Aorta (tissue), 5 donors: Measurements from ENCODE around the gene CTIF. TPM values are rescaled to one million over a fixed set of nuclear protein-coding genes. Genes with fewer than 3 reads are reported as not detected.

ENCODE experiments used
- ATAC-seq: fragments of 200-7000 bp; cut with Tn5 transposase; one replicate; pipeline ENCODE4 v1.9.1; 2022; ENCODE audit warnings: moderate library complexity; ENCODE audit not compliant: low FRiP score
- DNase-seq, 2 donors: peaks; one replicate each; pipeline ENCODE4 v3.0.0-alpha.2; 2020
- H3K27ac ChIP-seq, 2 donors: one replicate each; pipeline ENCODE4 v1.5.1; 2013; ENCODE audit warnings: low read length in 2 of 2, mild to moderate bottlenecking in 2 of 2, moderate library complexity in 2 of 2, control low read depth in 1 of 2, inconsistent platforms in 1 of 2, low read depth in 1 of 2
- H3K27me3 ChIP-seq, 2 donors: one replicate each; pipeline ENCODE4 v1.6.1; 2013; ENCODE audit warnings: control low read depth in 1 of 2, low read length in 1 of 2, mild to moderate bottlenecking in 1 of 2, moderate library complexity in 1 of 2; ENCODE audit not compliant: insufficient read depth in 2 of 2, control insufficient read depth in 1 of 2
- H3K36me3 ChIP-seq, 2 donors: one replicate each; pipeline ENCODE4 v1.6.1; 2013; ENCODE audit warnings: control low read depth in 1 of 2, low read length in 1 of 2, mild to moderate bottlenecking in 1 of 2; ENCODE audit not compliant: insufficient read depth in 2 of 2, control insufficient read depth in 1 of 2
- H3K4me1 ChIP-seq, 2 donors: one replicate each; pipeline ENCODE4 v1.6.1; 2013; ENCODE audit warnings: low read length in 2 of 2, control low read depth in 1 of 2, mild to moderate bottlenecking in 1 of 2, moderate library complexity in 1 of 2; ENCODE audit not compliant: insufficient read depth in 2 of 2, control insufficient read depth in 1 of 2
- H3K4me3 ChIP-seq, 2 donors: one replicate each; pipeline ENCODE4 v1.5.1; 2013; ENCODE audit warnings: low read length in 2 of 2, control low read depth in 1 of 2, mild to moderate bottlenecking in 1 of 2
- H3K9me3 ChIP-seq: one replicate; pipeline ENCODE4 v1.6.1; 2013; ENCODE audit warnings: mild to moderate bottlenecking, low read length; ENCODE audit not compliant: control insufficient read depth
- WGBS, 2 donors: extraction: QIAGEN DNeasy Blood & Tissue Kit; methylation state at CpG; one replicate each; pipeline ENCODE4 v1.1.7; 2013; 5-methylcytosine and 5-hydroxymethylcytosine counted together
- intact Hi-C, 2 donors: fragments of 100-400 bp; cut with DNase I; formaldehyde crosslinking; loops; one replicate each; pipeline versions ENCODE4 v1.14.2 to v1.15.0; 2022
- polyA plus RNA-seq, 2 donors: library from polyadenylated mRNA; stranded (reverse); fragments of 200-250 nt; gene quantifications; one replicate each; pipeline ENCODE4 v1.2.3, GENCODE V29; 2013
- total RNA-seq, 2 donors: library from RNA; stranded (reverse); fragmentation: NEBNext Ultra II Directional; extraction: Animal tissue kit (Norgen Biotek cat#: 25700); gene quantifications; one replicate each; pipeline ENCODE4 v1.2.1, GENCODE V29; 2021
- donor health status: healthy with polysubstance abuse.
- donor health status: Bipolar disorder and iron deficiency.
- donor health status: DM: no; HTN: no; CAD: no.
- donor health status: DM: no; HTN: no; CAD: no.
- donor health status: DM: yes; HTN: yes; CAD: no.

CTIF gene
- total and polyA plus RNA-seq, 4 donors: 14.4 to 113 (median 93.4) TPM

DNA sequence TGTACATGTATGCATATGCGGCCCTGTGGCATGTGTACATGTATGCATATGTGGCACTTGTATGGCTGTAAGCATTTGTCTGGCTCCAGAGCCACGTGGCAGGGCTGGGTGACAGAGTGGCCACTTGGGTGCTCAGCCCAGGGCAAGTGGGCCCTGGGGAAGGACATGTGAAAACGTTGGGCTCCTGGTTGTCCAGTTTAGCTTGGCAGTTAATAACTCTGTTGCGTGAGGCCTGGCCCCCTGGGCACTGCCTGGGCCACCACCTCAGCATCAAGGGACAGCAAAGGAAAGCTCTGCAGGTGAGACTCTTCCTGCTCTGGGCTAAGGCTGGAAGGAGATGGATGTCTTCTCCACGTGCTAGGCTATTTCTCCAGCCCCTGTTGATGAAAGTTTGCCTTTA, 119.9 kb downstream of the CTIF start:
- intact Hi-C loops: no loop called here
- Histone ChIP-seq H3K27ac (no peak overlapping the region), H3K27me3 (no peaks in the 10 kb centered on the region), H3K36me3 (no peaks in the 10 kb centered on the region), H3K9me3 (no peaks in the 10 kb centered on the region), H3K4me3 (no peak overlapping the region), H3K4me1 (peaks cover 0 to 2% of the 10 kb centered on the region in 2 donors)
- DNase-seq (no peak), ATAC-seq (no peak)
- WGBS, 2 donors: 68 to 70% methylated on average over 5 of the region's 5 CpGs

DNA sequence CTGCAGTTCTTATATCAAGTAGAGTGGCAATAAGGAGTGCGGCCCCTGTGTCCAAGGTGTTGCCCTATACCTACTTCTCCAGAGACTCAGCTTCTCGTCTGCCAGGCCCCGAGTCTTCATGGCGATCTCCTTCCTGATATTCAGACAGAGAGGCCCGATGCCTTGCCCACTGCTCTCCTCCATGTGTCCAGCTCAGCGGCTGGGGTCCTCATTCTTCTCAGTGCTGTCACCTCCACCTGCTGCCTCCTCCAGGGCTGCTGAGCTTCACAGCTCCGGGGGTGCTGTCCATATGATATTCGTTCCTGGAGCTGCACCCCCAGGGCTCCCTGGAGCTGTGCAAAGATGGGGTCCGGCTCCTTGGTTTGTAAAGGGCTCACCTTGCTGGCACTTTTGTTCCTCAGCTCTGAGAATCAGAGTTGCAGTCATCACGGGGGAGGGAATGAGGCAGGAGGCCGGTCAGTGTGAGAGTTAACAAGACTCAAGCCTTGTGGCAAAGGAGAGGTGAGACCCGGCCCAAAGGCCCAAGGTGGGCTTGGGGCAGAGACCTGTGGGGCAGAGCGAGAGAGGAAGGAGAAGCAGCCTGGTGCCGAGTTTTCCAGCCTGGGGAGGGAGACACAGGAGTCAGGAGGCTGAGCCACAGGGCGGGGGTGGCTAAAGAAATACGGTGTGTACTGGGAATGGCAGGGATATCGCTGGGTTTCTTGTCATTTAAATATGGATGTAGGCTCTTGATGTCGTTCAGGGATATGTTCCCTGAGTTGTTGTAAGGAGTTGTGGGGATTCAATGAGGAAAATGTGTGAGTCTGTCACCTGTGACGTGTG, 120.6 kb downstream of the CTIF start:
- H3K27ac ChIP-seq: no peak overlapping the region
- 93 to 95% methylated on average over 19 of the region's 19 CpGs for WGBS, 2 donors
- H3K4me3 ChIP-seq: no peak overlapping the region
- no peak for DNase-seq
- H3K36me3 ChIP-seq: no peaks in the 10 kb centered on the region
- peaks cover 0 to 2% of the 10 kb centered on the region in 2 donors for H3K4me1 ChIP-seq
- no peaks in the 10 kb centered on the region for H3K9me3 ChIP-seq
- intact Hi-C loops: loop anchor here (5.0 to 10.0 kb wide), 3 partner anchors 112 to 625 kb away; no protein-coding TSS in a partner anchor
- no peak for ATAC-seq
- no peaks in the 10 kb centered on the region for H3K27me3 ChIP-seq

DNA sequence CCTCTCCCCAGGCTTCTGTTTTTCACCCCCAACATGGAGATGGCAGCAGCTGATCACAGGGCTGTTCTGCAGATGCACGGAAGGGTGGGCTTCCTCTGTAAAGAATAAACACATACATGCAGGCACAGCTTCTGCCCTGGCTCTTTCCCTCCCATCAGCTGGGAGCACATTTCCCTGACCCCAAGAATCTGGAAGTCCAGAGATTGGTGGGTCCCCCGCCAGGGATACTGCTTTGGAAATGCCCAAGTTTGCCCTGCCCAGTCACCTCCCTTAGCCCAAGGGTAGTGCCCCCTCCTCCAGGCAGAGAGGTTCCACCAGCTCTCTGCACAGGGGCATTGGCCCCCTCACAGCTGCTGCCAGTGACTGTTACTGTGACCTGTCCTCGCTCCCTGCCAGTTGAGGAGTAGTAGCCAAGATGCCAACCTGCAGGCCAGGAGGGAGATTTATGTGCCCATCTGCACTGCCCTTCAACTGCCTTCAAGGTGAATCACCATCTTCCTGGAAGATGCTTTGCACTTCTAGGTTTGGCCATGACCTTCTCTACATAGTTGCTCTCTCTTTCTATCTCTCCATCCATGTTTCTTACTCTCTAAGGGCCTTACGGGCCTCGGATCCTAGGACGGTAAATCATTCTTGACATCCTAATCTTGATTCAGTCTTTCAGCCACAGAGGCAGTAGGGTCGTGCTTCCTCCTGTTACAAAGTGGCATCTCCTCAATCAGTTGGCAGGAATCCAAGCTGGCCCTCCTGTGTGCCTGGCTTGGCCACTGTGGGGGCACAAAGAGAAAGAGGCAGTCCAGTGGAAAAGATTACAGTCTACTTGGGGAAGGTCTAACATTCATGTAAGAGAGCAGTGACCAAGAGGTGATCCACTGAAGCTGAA, 121.8 kb downstream of the CTIF start:
- ATAC-seq (no peak), DNase-seq (no peak)
- peaks cover 0 to 2% of the 10 kb centered on the region in 2 donors for H3K4me1 ChIP-seq
- H3K27ac ChIP-seq: no peak overlapping the region
- intact Hi-C loops: loop anchor here (5.0 to 10.0 kb wide), 3 partner anchors 113 to 626 kb away; no protein-coding TSS in a partner anchor
- H3K27me3 ChIP-seq: no peaks in the 10 kb centered on the region
- H3K4me3 ChIP-seq: no peak overlapping the region
- WGBS, 2 donors: 87 to 88% methylated on average over 7 of the region's 7 CpGs
- H3K36me3 ChIP-seq: no peaks in the 10 kb centered on the region
- no peaks in the 10 kb centered on the region for H3K9me3 ChIP-seq

DNA sequence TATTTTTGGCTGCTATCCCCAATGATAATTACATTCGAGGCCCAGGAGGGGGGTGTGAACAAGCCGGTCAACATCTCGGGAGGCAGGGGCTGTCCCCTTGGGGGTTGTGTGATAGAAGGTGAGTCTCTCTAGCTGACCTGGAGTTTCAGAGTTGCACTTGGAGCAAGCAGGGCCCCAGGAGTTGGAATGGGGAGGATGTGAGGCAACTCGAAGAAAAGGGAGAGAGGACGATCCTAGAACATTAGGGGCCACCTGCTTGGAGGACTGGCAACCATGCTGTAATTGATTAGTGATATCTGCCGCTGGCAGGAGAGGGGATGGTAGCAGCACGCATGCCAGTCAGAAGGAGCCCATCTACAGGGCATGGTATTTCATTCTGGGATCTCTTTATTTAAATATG, 122.6 kb downstream of the CTIF start:
- H3K36me3 ChIP-seq: peaks cover 0 to 3% of the 10 kb centered on the region in 2 donors
- H3K27ac ChIP-seq: no peak overlapping the region
- no peaks in the 10 kb centered on the region for H3K9me3 ChIP-seq
- no peaks in the 10 kb centered on the region for H3K27me3 ChIP-seq
- WGBS, 2 donors: 71 to 76% methylated on average over 7 of the region's 7 CpGs
- no peak overlapping the region for H3K4me3 ChIP-seq
- ATAC-seq (no peak), DNase-seq (no peak)
- intact Hi-C loops: loop anchor here (5.0 to 10.0 kb wide), 3 partner anchors 114 to 627 kb away; no protein-coding TSS in a partner anchor
- H3K4me1 ChIP-seq: no peaks in the 10 kb centered on the region

DNA sequence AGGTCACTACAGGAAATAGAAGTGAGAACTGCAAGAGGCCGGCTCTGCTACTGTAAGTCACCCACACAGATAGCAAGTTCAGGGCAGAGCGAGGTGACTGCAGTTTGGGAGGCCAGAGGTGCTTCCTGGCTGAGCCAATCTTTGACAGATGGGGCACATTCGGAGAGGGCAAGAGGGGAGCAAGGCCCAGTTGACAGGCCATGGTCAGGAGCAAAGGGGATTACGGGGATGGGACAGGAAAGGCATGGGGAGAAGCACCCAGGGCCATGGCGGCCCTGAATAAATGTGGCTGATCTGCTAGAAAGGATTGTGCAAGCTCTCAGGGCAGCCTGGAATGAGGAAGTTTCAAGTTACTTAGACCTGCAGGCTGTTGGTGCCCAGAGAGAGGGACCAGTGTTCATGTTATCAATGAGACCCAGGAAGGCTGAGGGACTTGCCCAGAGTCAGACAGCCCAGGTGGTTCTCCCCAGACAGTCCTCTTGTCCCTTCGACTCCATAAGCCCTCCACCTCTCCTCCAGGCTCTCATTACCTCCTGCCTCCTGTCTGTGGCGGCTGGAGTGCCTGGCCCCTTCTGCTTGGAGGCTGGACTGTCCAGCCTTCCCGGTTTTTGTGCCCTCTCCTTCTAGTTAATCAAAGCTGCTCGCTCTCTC, 123.3 kb downstream of the CTIF start:
- DNase-seq (no peak), ATAC-seq (peak; percentile 51)
- 76 to 84% methylated on average over 9 of the region's 9 CpGs for WGBS, 2 donors
- Histone ChIP-seq H3K4me1 (no peaks in the 10 kb centered on the region), H3K4me3 (no peak overlapping the region), H3K27ac (no peak overlapping the region), H3K9me3 (no peaks in the 10 kb centered on the region), H3K36me3 (peaks cover 0 to 3% of the 10 kb centered on the region in 2 donors), H3K27me3 (no peaks in the 10 kb centered on the region)
- intact Hi-C loops: loop anchor here (5.0 to 10.0 kb wide), 3 partner anchors 115 to 627 kb away; no protein-coding TSS in a partner anchor

DNA sequence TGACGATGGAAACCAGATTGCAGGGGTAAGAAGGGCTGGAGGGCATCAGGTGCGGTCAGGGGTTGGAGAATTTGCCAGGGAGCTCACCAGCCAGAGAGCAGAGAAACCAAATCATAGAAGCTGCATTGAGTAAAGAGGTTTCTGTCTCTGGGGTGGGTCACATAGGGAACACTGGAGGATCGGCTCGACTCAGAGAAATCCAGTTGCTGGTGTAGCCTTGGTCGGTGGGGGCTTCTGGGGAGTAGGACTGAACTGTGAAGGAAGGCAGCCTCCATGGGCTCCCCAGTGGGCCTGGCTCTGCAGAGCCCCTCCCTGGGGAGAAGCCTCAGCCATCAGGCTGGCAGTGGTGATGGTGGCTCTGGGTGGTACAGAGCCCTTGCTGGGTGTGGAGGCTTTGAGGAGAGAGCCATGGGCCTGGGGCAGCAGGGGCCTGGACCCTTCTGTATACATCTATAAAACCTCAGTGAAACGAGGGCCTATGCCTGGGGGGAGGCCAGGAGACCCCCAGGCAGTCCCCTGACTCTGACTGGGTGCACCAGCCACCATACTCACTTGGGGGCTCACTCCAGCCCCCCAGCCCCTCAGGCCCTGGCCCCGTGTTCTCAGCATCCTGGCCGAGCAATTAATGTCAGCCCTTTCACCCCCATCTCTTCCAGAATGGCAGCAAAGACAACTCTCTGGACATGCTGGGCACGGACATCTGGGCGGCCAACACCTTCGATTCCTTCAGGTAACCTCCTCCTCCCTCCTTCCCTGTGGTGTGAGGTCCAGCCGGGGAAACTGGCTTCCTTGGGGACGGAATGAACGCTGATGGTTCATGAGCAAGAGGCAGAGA, 124.5 kb downstream of the CTIF start:
- peaks cover 0 to 3% of the 10 kb centered on the region in 2 donors for H3K36me3 ChIP-seq
- H3K27me3 ChIP-seq: no peaks in the 10 kb centered on the region
- ATAC-seq (no peak), DNase-seq (no peak)
- no peak overlapping the region for H3K4me3 ChIP-seq
- WGBS, 2 donors: 90 to 92% methylated on average over 13 to 14 of the region's 14 CpGs
- no peak overlapping the region for H3K27ac ChIP-seq
- H3K9me3 ChIP-seq: no peaks in the 10 kb centered on the region
- intact Hi-C loops: loop anchor here (5.0 to 10.0 kb wide), 3 partner anchors 116 to 629 kb away; no protein-coding TSS in a partner anchor
- no peaks in the 10 kb centered on the region for H3K4me1 ChIP-seq

DNA sequence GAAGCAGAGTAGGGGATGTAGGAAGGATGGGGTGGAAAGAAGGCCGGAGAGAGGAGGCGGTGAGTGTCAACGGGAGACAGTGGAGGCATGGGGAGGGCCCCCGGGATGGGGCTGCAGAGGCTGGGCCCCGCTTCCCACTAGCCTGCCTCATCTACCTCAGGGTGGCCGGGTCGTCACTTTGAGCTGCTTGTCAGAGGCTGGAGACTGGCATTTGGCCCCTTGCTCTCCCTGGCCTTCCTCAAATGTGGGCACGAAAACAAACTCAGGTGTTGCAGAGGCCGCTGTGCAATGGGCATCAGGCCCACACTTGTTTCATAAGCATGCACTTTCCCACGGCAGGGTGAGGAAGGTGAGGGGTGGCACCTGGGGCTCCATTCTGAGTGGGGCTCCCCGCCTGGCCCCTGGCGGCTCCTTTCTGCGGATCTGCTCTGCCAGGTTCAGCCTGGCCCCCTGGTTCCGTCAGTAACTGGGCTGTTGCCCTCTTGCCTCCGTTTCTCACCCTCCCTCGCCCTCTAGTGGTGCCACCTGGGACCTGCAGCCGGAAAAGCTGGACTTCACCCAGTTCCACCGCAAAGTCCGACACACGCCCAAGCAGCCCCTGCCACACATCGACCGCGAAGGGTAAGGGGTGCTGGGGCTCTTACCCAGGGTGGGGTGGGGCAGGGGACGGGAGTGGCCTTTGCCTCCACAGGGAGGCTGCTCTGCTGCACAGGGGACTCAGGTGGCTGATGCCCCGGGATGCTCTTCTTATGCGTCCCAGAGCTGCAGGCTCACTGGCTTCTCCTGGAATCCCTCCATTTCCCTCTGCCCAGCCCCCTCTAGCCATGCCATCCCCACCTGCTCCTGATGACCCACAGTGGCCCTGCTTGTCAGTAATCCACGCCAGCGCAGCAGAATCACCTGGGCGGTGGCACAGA, 125.4 kb downstream of the CTIF start:
- Histone ChIP-seq H3K27me3 (no peaks in the 10 kb centered on the region), H3K36me3 (peaks cover 0 to 3% of the 10 kb centered on the region in 2 donors), H3K4me3 (no peak overlapping the region), H3K4me1 (no peaks in the 10 kb centered on the region), H3K9me3 (no peaks in the 10 kb centered on the region), H3K27ac (no peak overlapping the region)
- ATAC-seq: peak; percentile 78
- peak; percentile 80 to 93 for DNase-seq
- 37 to 45% methylated on average over 28 to 29 of the region's 29 CpGs for WGBS, 2 donors
- intact Hi-C loops: loop anchor here (1.0 to 10.0 kb wide), 4 partner anchors 117 to 629 kb away; no protein-coding TSS in a partner anchor
